GM18873 (cell line): ENCODE results near the gene PCIF1.

ENCODE experiments used
- ATAC-seq: cut with Tn5 transposase; IDR thresholded peaks from one replicate; pipeline ENCODE4 v1.9.1; 2021; ENCODE audit warnings: mild to moderate bottlenecking, moderate library complexity, moderate number of reproducible peaks; ENCODE audit not compliant: unreplicated experiment, low FRiP score

The PCIF1 gene

GRCh38 chr20:45964006-45964400, 29.5 kb downstream of the PCIF1 start:
- ATAC-seq = no peak

DNA sequence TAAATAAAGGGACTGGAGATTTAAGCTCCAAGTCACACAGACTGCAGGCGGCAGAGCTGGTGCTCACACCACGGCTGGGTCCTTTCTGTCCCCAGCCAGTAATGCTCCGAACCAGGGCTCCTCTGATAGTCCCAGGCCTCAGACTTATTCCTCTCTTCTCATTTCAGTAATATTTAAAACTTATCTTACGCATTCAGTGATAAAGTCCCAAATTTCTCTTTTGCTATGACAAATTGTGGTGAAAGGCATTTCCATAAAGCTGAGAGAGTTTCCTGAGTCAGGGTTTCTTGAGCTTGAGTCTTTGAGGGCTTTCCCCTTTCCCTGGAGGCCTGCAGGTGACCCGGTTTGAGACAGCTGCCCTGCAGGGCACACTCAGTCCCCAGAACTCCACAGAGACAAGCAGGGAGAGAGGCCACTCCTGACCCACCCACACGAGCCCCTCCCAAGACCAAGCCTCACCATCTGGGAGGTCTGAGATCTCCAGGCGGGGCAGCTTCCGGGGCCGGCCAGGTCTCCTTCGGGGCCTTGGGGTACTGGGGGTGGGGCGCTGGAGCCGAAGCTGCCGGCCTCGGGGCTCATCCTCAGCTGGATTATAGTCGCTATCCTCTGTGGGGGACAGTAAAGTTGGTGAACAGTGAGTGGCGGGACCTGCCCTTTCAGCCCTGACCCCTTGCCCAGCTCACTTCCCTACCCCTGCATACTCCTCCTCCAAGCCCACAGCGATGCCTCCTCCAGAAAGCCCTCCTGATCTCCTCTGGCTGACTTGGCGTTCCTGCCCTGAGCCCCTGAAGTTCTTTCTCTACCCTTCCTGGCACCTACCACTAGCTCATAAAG, 30.9 kb downstream of the PCIF1 start:
- no peak for ATAC-seq

- no peak for ATAC-seq
These were observed 33.1 kb downstream of the PCIF1 start for GRCh38 chr20:45967551-45968080.

DNA sequence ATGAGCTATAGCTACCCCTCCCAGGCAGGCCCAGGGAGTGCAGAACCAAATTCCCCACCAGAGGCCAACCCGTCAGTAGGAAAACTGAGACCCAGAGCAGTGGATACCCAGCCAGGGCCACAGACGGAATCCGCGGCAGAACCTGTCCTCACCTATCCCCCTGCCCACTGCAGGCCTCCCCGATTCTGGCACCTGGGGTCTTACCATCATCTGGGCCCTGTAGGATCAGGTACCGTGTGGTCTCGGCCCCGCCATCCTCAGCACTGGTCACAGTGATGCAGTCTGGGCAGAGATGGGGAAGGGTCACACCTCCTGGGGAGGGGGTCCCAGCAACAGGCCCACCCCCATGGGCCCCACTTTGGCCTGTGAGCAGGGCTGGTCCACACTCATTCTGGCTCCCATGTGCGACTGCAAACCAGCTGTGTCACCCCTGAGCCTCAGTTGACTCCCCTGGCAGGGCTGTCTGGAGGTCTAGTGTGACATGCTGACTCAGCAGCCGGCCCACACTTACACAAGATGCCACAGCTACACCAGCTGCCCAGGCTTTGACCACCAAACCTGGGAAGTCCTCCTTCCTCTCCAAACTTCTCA, 33.7 kb downstream of the PCIF1 start:
- no peak for ATAC-seq

DNA sequence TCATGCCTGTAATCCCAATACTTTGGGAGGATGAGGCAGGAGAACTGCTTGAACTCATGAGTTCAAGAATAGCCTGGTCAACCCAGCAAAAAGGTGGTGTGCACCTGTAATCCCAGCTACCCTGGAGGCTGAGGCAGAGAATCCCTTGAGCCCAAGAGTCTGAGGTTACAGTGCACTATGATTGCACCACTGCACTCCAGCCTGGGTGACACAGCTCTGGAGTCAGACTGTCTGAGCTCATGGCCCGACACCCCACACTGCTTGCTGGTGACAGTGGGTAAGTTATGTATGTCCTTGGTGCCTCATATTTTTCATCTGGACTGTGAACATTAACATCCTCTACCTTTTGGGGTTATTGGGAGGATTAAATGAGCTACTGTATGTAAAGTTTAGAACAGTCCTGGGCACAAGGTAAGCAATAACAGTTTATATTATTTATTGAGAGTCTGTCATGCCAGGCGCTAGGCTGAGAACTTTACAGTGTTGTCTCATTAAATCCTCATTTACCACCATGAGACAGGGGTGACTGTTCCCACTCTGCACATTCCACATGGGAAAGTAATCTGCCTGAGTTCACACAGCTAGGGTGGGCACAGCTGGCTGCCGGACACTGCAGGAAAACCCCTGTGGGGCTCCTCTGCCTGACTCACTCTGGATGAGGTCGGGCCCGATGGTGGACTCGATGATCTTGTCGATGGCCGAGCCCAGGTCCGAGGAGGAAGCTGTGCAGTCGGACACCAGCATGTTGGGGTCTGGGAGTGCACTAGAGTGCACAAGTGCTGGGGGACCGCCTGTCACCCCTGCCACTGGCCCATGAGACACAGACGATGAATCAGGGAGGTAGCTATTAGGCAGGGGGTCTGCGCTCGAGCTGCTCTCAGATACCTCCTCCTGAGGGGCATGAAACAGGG, 34.6 kb downstream of the PCIF1 start:
- no peak for ATAC-seq

GRCh38 chr20:45969712-45970634, 35.5 kb downstream of the PCIF1 start:
- no peak for ATAC-seq

- ATAC-seq = no peak
These were observed 36.4 kb downstream of the PCIF1 start for GRCh38 chr20:45970646-45971424.

DNA sequence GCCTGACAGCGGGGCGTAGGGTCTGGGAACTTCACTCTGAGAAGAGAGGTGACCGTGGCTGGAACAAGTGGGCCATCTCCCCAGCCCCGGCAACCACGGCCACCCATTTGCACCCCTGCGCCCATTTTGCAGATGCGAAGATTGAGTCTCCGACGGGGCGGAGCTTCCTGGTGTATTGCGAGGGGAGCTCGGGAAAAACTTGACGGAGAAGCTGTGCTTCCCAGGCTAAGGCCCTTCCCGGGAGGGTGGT, 36.9 kb downstream of the PCIF1 start:
- ATAC-seq = no peak

GRCh38 chr20:45971675-45972499, 37.4 kb downstream of the PCIF1 start, which contains the start of gene ZNF335:
ZNF335 (minus strand) TSS chr20:45972203; CDS start chr20:45971410, 793 bp downstream.
- peak; percentile 50 for ATAC-seq

GRCh38 chr20:45972500-45973183, 38.2 kb downstream of the PCIF1 start:
- no peak for ATAC-seq

GRCh38 chr20:45974896-45975565, 40.5 kb downstream of the PCIF1 start:
- ATAC-seq = no peak

GRCh38 chr20:45975686-45976085, 41.2 kb downstream of the PCIF1 start:
- no peak for ATAC-seq

DNA sequence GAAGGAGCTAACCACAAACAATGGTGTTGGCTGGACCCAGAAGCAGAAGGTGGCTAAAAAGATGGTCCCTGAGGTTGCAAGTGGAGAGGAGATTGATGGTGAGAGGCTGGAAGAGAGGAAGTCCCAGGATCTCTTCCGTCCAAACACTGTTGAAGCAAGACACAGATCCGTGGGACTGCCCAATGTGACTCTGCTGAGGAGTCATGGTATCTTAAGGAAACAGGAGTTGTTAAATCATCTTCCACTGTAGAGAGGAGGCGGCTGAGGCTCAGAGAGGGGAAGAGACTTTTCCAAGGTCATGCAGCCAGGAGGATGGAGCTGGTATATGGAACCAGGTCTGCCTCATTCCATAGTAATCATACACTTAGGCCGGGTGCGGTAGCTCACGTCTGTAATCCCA, 41.6 kb downstream of the PCIF1 start:
- no peak for ATAC-seq

DNA sequence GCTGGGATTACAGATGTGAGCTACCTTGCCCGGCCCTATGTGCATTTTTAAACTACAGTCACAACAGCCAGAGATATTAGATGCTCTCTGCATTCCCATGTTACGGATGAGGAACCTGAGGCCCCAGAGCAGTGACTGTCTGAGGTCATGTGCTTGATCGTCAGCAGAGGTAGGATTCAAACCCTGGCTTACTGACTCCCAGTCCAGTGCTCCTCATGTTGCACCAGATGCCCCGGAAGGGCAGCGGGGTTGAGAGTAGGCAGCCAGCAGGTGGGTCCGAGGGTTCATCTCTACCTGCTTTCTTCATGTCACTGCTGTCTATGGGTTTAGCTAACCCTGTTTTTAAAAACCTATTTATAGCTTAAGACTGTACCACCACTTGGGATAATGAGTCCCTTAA, 46.8 kb downstream of the PCIF1 start:
- no peak for ATAC-seq

- ATAC-seq = no peak
These were observed 48.8 kb downstream of the PCIF1 start for GRCh38 chr20:45983279-45983743.

- no peak for ATAC-seq
These were observed 51.1 kb downstream of the PCIF1 start for GRCh38 chr20:45985573-45985972.

DNA sequence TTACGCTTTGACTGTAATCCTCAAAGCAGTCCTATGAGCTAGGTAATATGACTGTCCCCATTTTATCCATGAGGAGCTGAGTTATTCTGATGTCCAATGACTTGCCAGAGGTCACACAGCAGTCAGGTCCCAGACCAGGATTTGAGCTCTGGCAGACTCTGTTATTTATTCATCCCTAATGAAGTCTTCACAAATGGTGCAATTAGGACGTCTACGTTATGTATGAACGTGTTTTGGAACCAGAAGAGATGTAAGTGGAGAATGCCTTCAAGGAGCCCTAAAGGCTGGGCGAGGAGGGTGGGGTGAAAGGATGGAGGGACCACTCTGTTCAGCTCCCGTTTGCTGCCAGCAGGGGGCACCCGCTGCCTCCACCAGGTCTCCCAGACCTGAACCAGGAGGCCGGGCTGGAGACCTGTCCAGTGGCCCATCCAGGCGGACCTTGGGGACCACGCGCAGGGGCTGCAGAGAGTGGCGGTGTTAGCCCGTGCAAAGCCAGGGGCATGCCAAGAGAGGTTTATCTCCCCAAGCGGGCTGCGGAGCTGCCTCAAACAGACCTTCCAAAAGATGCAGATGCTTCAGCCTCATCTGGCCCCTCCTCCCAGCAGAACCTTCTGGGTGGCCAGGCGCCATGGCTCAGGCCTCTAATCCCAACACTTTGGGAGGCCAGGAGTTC, 52.8 kb downstream of the PCIF1 start:
- no peak for ATAC-seq
